Measurements from ENCODE around the gene WWC2.

DNA sequence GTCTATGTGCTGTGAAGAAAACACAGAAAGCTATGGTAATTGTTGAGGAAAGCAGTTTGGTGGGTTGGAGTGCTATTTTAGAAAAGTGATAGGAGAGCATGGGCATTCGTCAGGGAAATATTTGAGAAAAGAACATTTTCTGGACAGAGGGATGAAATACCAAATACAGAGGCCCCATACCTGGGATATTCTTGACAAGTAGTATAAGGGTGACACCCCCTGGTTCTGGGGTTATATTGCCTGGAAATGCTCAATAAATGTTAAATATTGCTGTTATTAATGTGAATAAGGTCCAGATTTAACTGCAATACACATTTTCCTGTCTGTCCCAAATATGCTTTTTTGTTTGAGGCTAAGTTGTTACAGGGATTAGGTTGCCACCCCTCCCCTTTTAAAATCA is 42.9 kb downstream of the WWC2 start:
- TF ChIP-seq, protein P1, sequence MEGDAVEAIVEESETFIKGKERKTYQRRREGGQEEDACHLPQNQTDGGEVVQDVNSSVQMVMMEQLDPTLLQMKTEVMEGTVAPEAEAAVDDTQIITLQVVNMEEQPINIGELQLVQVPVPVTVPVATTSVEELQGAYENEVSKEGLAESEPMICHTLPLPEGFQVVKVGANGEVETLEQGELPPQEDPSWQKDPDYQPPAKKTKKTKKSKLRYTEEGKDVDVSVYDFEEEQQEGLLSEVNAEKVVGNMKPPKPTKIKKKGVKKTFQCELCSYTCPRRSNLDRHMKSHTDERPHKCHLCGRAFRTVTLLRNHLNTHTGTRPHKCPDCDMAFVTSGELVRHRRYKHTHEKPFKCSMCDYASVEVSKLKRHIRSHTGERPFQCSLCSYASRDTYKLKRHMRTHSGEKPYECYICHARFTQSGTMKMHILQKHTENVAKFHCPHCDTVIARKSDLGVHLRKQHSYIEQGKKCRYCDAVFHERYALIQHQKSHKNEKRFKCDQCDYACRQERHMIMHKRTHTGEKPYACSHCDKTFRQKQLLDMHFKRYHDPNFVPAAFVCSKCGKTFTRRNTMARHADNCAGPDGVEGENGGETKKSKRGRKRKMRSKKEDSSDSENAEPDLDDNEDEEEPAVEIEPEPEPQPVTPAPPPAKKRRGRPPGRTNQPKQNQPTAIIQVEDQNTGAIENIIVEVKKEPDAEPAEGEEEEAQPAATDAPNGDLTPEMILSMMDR (conservative IDR thresholded peaks at IDR 0.05; ENCODE audit: low read depth in 2 of 2), result no peak
- TF ChIP-seq POLR2AphosphoS5 (IDR thresholded peaks at IDR 0.05; ENCODE audit: low read depth) (no peak), EZH2phosphoT487 (IDR thresholded peaks at IDR 0.05; ENCODE audit: unreplicated experiment) (no peak), STAT1 (IDR thresholded peaks at IDR 0.05; ENCODE audit: unreplicated experiment) (no peak), EZH2 (IDR thresholded peaks at IDR 0.05; ENCODE audit: low read depth, unreplicated experiment) (no peak), CREB1 (CRISPR knock-in tag; IDR thresholded peaks at IDR 0.05; ENCODE audit: low read depth) (no peak), JUNB (IDR thresholded peaks at IDR 0.05; ENCODE audit: unreplicated experiment) (no peak), ZNF331 (CRISPR knock-in tag; IDR thresholded peaks at IDR 0.05; ENCODE audit: low read depth) (no peak)
- TF ChIP-seq, protein P2, sequence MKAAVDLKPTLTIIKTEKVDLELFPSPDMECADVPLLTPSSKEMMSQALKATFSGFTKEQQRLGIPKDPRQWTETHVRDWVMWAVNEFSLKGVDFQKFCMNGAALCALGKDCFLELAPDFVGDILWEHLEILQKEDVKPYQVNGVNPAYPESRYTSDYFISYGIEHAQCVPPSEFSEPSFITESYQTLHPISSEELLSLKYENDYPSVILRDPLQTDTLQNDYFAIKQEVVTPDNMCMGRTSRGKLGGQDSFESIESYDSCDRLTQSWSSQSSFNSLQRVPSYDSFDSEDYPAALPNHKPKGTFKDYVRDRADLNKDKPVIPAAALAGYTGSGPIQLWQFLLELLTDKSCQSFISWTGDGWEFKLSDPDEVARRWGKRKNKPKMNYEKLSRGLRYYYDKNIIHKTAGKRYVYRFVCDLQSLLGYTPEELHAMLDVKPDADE (IDR thresholded peaks at IDR 0.05), result no peak
- TF ChIP-seq, protein P3, sequence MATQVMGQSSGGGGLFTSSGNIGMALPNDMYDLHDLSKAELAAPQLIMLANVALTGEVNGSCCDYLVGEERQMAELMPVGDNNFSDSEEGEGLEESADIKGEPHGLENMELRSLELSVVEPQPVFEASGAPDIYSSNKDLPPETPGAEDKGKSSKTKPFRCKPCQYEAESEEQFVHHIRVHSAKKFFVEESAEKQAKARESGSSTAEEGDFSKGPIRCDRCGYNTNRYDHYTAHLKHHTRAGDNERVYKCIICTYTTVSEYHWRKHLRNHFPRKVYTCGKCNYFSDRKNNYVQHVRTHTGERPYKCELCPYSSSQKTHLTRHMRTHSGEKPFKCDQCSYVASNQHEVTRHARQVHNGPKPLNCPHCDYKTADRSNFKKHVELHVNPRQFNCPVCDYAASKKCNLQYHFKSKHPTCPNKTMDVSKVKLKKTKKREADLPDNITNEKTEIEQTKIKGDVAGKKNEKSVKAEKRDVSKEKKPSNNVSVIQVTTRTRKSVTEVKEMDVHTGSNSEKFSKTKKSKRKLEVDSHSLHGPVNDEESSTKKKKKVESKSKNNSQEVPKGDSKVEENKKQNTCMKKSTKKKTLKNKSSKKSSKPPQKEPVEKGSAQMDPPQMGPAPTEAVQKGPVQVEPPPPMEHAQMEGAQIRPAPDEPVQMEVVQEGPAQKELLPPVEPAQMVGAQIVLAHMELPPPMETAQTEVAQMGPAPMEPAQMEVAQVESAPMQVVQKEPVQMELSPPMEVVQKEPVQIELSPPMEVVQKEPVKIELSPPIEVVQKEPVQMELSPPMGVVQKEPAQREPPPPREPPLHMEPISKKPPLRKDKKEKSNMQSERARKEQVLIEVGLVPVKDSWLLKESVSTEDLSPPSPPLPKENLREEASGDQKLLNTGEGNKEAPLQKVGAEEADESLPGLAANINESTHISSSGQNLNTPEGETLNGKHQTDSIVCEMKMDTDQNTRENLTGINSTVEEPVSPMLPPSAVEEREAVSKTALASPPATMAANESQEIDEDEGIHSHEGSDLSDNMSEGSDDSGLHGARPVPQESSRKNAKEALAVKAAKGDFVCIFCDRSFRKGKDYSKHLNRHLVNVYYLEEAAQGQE (IDR thresholded peaks at IDR 0.05; ENCODE audit: unreplicated experiment), result no peak
